NCI-H1694 treated with DMSO at 0.1 percent for 48 hours (cell line): ENCODE data around the gene C14orf180.
"Not testable (repeated sequence)": the region's sequence is repeated elsewhere in the genome, so short reads cannot be mapped to it uniquely, and the experiment has no call there.

ENCODE experiments used
- DNase-seq: peaks from one replicate; lab custom pipeline; 2025; lab: John Stamatoyannopoulos, UW

C14orf180 gene

GRCh38 chr14:104611881-104612280 is 32.3 kb downstream of the C14orf180 start:
- DNase-seq, result no peak

DNA sequence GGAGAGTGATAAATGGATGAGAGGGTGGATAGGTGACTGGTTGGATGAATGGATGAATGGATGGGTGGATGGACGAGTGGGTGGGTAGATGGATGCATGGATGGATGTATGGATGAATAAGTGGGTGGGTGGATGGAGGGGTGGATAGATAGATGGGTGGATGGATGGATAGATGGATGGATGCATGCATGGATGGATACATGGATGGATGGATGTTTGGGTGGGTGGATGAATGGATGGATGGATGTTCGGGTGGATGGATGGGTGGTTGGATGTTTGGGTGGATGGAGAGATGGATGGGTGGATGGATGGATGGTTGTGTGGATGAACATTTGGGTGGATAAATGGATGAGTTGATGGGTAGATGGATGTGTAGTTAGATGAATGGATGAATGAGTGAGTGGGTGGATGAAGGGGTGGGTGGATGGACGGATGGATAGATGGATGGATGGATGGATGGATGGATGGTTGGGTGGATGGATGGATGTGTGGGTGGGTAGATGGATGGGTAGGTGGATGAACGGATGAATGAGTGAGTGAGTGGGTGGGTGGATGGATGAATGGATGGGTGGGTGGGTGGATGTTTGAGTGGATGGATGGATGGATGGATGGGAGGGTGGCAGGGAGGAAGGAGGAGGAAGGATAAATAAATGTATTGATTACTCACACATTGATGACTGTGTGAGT is 34.7 kb downstream of the C14orf180 start:
- no peak for DNase-seq

DNA sequence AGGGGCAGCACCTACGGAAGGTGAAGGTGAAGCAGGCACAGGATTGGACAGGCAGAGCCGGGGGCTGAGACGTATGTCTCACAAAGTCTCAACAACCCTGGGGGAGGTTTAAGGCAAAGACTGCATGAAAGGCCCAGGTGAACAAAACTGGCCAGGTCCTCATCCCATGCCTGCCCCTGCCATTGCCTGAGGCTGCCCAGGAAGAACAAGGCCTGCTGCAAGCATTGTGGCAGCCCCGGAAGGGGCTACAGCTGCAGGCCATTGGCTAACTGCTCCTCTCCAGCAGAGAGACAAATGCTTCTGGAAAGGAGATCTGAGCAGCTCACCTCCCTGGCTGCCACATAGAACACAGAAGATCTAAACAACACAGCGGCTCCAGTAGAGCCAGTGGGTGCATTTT is 45.4 kb downstream of the C14orf180 start:
- DNase-seq, result no peak

DNA sequence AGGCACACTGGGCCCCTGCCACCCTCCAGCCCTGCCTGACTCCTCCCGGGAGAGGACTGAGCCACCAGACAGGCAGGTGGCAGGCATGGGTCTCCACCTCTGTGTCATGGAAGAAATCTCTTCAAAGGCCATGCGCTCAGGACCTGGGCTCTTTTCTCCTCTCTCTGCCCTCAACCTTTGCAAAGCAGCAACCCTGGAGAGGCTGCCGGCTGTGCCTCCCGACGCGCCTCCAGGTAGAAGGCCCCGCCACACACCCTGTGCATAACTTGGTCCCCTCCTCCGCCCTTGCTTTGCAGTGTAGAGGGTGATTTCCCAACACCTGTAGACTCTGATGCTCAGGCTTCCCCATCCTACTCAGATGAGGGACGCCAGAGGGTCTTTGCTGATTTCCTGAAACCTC is 53.2 kb downstream of the C14orf180 start:
- no peak for DNase-seq

GRCh38 chr14:104633276-104634137 is 53.9 kb downstream of the C14orf180 start:
- peak; percentile 89 for DNase-seq

GRCh38 chr14:104634138-104634760 is 54.7 kb downstream of the C14orf180 start:
- DNase-seq, result no peak

- DNase-seq, result no peak
Observed at GRCh38 chr14:104634886-104635570, 55.5 kb downstream of the C14orf180 start.

GRCh38 chr14:104635717-104636116 is 56.2 kb downstream of the C14orf180 start:
- DNase-seq, result no peak

- DNase-seq, result no peak
Observed at GRCh38 chr14:104636131-104636530, 56.6 kb downstream of the C14orf180 start.

DNA sequence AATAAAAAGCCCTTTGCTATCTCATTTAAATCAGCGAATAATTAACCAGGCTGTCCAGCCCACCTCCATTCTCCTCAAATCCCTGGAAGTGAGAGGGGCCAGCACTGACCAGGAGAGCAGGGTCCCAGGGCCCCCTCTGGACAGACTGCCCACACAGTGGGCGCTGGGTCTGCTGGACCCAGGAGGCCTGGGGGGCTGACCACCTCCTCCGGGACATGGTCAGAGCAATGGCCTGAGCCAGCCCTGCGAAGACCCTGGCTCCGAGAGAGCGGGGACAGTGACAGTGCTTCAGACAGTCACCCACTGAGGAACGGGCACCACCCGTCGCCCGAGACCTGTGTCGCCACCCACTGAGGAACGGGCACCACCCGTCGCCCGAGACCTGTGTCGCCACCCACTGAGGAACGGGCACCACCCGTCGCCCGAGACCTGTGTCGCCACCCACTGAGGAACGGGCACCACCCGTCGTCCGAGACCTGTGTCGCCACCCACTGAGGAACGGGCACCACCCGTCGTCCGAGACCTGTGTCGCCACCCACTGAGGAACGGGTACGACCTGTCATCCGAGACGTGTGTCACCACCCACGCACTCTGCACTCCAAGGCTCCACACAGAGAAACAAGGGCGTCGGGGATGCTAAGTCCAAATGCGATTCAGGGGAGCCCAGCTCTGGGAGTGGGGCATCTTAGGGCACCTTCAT is 57.4 kb downstream of the C14orf180 start:
- not testable (repeated sequence) for DNase-seq

- no peak for DNase-seq
Observed at GRCh38 chr14:104637546-104638003, 58.0 kb downstream of the C14orf180 start.

GRCh38 chr14:104638190-104638589 is 58.6 kb downstream of the C14orf180 start:
- no peak for DNase-seq

DNA sequence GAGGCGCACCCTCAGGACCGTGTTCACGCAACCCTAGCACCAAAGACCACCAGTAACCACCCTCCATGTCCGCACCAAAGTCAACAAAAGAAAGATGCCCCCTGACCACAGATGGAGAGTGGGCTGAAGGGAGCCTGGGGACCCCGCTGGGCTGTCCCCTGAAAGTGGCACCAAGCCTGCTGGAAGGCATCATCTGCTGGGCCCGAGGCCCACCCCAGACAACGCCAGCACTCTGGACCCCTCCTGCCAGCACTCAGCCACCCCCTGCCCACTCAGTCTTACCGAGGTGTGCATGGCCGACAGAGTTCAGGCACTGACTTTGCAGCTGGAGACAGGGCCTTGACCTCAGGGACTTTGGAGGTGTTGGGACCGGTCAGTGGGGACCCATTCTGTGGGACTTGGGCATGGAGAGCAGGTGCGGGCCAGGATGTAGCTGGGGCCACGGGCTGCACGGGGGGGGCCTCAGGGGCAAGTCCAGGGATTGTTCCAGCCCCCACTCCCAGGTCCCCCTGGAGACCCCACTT is 59.4 kb downstream of the C14orf180 start:
- no peak for DNase-seq

DNA sequence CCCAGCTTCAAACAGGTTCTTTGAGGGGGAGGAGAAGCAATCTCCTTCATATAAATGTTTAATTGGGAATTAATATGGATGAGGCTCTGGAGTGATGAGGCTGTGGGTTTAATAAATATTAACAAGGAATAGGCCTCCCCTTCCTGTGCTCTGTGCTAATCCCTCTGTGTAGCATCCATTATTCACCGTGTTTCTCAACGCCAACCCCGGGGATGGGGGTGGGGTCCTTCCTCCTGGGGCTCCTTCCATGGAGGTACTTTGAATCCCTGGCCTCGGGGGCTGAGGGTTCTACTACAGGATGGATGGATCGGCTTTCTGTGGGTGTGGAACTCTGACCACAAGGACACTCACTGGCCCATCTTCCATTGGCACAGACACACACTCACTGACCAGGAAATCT is 59.9 kb downstream of the C14orf180 start:
- DNase-seq, result no peak
